Tibial nerve (tissue), 4 donors: Measurements from ENCODE around the gene LYRM4. TPM values are rescaled to one million over a fixed set of nuclear protein-coding genes. Genes with fewer than 3 reads are reported as not detected.
A peak's percentile ranks its signal among the peaks of the same experiment; 100 is the strongest.

ENCODE experiments used
- DNase-seq, 2 donors: peaks; one replicate each; pipeline ENCODE4 v3.0.0-alpha.2; 2019; ENCODE audit warnings: low spot score in 2 of 2
- H3K27ac ChIP-seq, 4 donors: fragments of 200-600 bp; sonication (generic) in 3 of 4; one replicate each; pipeline ENCODE4 v1.5.1; 2017 to 2019; ENCODE audit warnings: mild to moderate bottlenecking in 1 of 4
- H3K27me3 ChIP-seq, 2 donors: fragments of 200-600 bp; sonication (generic) in 1 of 2; one replicate each; pipeline versions ENCODE4 v1.5.1 to v1.6.0; 2017 to 2019
- H3K36me3 ChIP-seq, 3 donors: fragments of 200-600 bp; sonication (generic); one replicate each; pipeline ENCODE4 v1.5.1; 2018 to 2019
- H3K4me1 ChIP-seq, 4 donors: fragments of 200-600 bp; sonication (generic) in 3 of 4; one replicate each; pipeline ENCODE4 v1.5.1; 2017 to 2019
- H3K4me3 ChIP-seq, 4 donors: fragments of 200-600 bp; sonication (generic) in 3 of 4; one replicate each; pipeline ENCODE4 v1.5.1; 2017 to 2019; ENCODE audit warnings: mild to moderate bottlenecking in 1 of 4, moderate library complexity in 1 of 4
- H3K9me3 ChIP-seq, 4 donors: fragments of 200-600 bp; sonication (generic) in 3 of 4; one replicate each; pipeline ENCODE4 v1.5.1; 2017 to 2019
- EP300 ChIP-seq, 2 donors: sonication (generic); formaldehyde crosslinking; IDR thresholded peaks; one replicate each; pipeline ENCODE4 v1.6.1; 2017; ENCODE audit warnings: antibody characterized with exemption in 2 of 2, mild to moderate bottlenecking in 1 of 2
- POLR2A ChIP-seq, 2 donors: fragments of 450-650 bp; IDR thresholded peaks; one replicate each; pipeline ENCODE4 v1.6.1; 2017; ENCODE audit warnings: antibody characterized with exemption in 2 of 2, mild to moderate bottlenecking in 2 of 2, moderate library complexity in 2 of 2
- WGBS, 2 donors: methylation state at CpG; one replicate each; pipeline ENCODE4 v1.1.5; 2018; 5-methylcytosine and 5-hydroxymethylcytosine counted together
- total RNA-seq, 4 donors: library from RNA; depleted of rRNA; stranded (reverse); fragments of >200 nt; gene quantifications; one replicate each; pipeline ENCODE4 v1.1.0, GENCODE V29; 2016
- TF ChIP-seq, protein P1 (sequence below), 5 experiments: fragments of 200-600 bp in 3 of 5; fragments of 450-650 bp in 2 of 5; sonication (generic) in 3 of 5; IDR thresholded peaks; one replicate each; pipeline ENCODE4 v1.5.1; 2016 to 2019; ENCODE audit warnings: antibody characterized with exemption in 5 of 5, mild to moderate bottlenecking in 3 of 5, moderate library complexity in 2 of 5

LYRM4 gene
- total RNA-seq, 4 donors from 2014 or later: 21.8 to 31.0 (median 27.4) TPM

DNA sequence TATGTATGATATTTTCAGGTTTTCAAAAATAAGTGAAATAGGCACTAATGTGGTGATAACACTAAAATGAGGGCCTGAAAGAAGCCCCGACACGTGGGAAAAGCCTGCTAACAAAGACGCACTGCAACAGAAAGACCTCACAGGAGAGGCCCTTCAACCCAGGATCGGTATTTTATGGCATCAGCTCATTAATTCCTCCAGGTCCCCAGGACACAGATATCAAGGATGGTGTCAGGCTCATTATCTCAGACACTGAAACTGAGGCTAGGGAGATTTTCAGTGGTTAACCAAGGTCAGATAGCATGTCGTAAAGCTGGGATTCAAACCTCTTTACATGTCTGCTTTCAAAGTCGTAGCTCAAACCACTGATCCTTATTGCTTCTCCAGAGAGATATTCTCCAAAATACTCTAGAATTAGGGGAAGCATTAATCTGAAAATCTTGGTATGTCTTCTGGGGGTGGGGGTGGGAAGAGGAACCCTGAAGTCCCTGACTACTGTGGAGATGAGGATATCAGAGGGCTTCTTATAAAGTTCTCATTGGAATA is 111.5 kb downstream of the LYRM4 start:
- WGBS, 2 donors: 73 to 85% methylated on average over 6 of the region's 6 CpGs
- H3K27me3 ChIP-seq: no peaks in the 10 kb centered on the region
- H3K4me1 ChIP-seq: peaks cover 0 to 4% (median 0%) of the 10 kb centered on the region in 4 donors
- H3K4me3 ChIP-seq: no peak overlapping the region
- TF ChIP-seq POLR2A (IDR thresholded peaks at IDR 0.05) (no peak), EP300 (IDR thresholded peaks at IDR 0.05) (no peak)
- TF ChIP-seq, protein P1, sequence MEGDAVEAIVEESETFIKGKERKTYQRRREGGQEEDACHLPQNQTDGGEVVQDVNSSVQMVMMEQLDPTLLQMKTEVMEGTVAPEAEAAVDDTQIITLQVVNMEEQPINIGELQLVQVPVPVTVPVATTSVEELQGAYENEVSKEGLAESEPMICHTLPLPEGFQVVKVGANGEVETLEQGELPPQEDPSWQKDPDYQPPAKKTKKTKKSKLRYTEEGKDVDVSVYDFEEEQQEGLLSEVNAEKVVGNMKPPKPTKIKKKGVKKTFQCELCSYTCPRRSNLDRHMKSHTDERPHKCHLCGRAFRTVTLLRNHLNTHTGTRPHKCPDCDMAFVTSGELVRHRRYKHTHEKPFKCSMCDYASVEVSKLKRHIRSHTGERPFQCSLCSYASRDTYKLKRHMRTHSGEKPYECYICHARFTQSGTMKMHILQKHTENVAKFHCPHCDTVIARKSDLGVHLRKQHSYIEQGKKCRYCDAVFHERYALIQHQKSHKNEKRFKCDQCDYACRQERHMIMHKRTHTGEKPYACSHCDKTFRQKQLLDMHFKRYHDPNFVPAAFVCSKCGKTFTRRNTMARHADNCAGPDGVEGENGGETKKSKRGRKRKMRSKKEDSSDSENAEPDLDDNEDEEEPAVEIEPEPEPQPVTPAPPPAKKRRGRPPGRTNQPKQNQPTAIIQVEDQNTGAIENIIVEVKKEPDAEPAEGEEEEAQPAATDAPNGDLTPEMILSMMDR (IDR thresholded peaks at IDR 0.05): no peak
- no peak overlapping the region for H3K27ac ChIP-seq
- H3K9me3 ChIP-seq: no peaks in the 10 kb centered on the region
- no peaks in the 10 kb centered on the region for H3K36me3 ChIP-seq
- DNase-seq: no peak

DNA sequence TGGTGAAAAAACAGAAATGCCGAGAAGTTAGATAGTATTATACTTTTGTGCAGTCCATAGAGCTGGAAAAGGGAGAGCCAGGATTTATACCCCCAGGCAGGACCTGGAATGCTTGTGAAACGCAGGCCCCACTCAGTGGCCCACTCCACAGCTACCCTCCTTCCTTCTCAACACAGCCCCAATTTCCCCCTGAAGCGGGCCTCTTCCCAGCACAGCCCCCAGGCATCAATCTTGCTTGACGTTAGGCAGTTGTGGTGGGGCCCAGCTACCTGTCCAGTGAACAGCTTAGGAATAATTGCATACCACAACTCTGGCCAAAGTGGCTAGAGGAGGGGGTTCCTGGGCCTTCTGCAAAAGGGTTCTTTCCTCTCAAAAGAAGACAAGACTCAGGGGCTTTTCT is 114.4 kb downstream of the LYRM4 start:
- DNase-seq: no peak
- 81% methylated on average over 4 of the region's 4 CpGs for WGBS, 2 donors
- TF ChIP-seq POLR2A (IDR thresholded peaks at IDR 0.05): no peak
- TF ChIP-seq, protein P1 (IDR thresholded peaks at IDR 0.05): no peak
- no peaks in the 10 kb centered on the region for H3K27me3 ChIP-seq
- H3K27ac ChIP-seq: no peak overlapping the region
- H3K4me1 ChIP-seq: peaks cover 0 to 6% (median 0%) of the 10 kb centered on the region in 4 donors
- no peaks in the 10 kb centered on the region for H3K36me3 ChIP-seq
- H3K9me3 ChIP-seq: no peaks in the 10 kb centered on the region
- no peak overlapping the region for H3K4me3 ChIP-seq

DNA sequence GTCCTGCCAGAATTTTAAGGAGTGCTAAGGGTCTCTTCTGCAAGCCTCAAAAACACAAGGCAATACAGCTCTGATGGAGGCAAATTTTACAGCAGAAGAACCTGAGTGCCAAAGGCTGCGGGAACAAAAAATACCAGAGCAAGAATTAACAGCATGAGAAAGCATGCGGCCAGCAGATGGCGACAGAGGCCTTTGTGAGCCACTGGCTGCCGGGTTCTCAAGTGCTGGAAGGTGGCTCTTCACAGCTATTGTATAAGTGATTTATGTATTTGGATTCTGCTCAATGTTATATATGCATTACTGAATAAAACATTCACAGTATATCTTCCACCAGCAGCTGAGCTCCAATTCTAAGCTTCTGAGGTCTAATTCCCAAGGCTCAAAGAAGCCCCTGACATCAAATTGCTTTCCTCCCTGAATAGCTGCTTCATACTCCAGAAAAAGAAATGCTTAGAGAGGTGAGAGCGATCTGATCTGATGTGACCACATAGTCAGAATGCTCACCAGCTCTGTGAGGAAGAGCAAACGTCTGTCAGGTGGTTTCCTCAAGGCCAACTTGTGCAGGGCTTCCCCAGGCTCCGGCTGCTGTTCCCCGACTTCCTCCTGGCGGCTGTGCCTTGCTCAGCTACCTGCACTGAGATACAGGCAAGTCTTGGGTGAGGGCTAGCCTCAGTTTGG is 117.0 kb downstream of the LYRM4 start:
- Histone ChIP-seq H3K27me3 (no peaks in the 10 kb centered on the region), H3K4me3 (no peak overlapping the region), H3K36me3 (no peaks in the 10 kb centered on the region), H3K4me1 (peaks cover 0 to 3% (median 0%) of the 10 kb centered on the region in 4 donors), H3K9me3 (no peaks in the 10 kb centered on the region), H3K27ac (no peak overlapping the region)
- 39 to 42% methylated on average over 9 of the region's 9 CpGs for WGBS, 2 donors
- TF ChIP-seq, protein P1 (IDR thresholded peaks at IDR 0.05): peak; percentile 84 to 94 (median 88)
- TF ChIP-seq EP300 (IDR thresholded peaks at IDR 0.05): no peak
- peak; percentile 87 to 97 for DNase-seq

DNA sequence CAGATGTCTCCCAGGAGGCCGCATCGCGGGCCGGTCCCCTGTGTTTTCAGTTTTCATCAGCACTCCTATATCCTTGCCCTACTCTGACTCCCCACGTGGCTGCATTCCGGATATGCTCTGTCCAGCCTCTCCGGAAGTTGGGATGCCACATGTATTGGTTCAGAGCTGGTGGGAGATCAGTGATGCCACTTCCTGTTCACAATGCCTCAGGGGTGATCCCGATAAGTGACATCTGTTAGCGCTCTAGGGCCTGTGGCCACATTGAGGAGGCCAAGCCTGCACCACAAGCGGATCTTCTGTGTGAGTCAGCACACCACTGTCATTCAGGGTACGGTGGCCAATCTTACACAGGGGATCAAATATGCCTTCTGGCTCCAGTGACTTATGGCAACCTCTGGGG is 117.8 kb downstream of the LYRM4 start:
- TF ChIP-seq EP300 (IDR thresholded peaks at IDR 0.05) (no peak), POLR2A (IDR thresholded peaks at IDR 0.05) (no peak)
- TF ChIP-seq, protein P1 (IDR thresholded peaks at IDR 0.05): no peak
- H3K27me3 ChIP-seq: no peaks in the 10 kb centered on the region
- H3K9me3 ChIP-seq: no peaks in the 10 kb centered on the region
- DNase-seq: no peak
- no peak overlapping the region for H3K27ac ChIP-seq
- H3K4me3 ChIP-seq: no peak overlapping the region
- peaks cover 0 to 3% (median 0%) of the 10 kb centered on the region in 4 donors for H3K4me1 ChIP-seq
- WGBS, 2 donors: 88 to 89% methylated on average over 11 of the region's 11 CpGs
- H3K36me3 ChIP-seq: no peaks in the 10 kb centered on the region

DNA sequence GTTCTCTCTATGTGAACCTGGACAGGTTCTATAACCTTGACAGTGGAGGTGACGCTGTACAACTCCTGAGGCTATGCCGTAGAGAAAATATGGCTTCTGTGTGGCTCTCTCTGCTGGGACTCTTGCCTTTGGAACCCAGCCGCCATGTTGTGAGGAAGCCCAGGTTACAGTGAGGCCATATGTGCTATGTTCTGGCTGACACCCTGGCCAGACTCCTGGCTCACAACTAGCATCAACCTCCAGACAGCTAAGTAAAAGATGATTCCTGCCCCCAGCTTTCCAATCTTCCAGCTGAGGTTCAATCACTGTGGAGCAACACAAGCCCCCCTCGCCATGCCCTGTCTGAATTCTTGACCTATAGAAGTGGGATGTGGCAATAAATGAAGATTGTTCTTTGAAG is 118.6 kb downstream of the LYRM4 start:
- peaks cover 0 to 3% (median 0%) of the 10 kb centered on the region in 4 donors for H3K4me1 ChIP-seq
- 88 to 92% methylated on average over 4 of the region's 4 CpGs for WGBS, 2 donors
- no peaks in the 10 kb centered on the region for H3K27me3 ChIP-seq

More for the DNA sequence above, 118.6 kb downstream of the LYRM4 start:
- Histone ChIP-seq H3K27ac (no peak overlapping the region), H3K9me3 (no peaks in the 10 kb centered on the region), H3K36me3 (no peaks in the 10 kb centered on the region), H3K4me3 (no peak overlapping the region)
- TF ChIP-seq EP300 (IDR thresholded peaks at IDR 0.05) (no peak), POLR2A (IDR thresholded peaks at IDR 0.05) (no peak)
- TF ChIP-seq, protein P1 (IDR thresholded peaks at IDR 0.05): no peak
- DNase-seq: no peak
